IMR-90 (cell line): Measurements from ENCODE around the gene ADCY1.

Source experiments
- BHLHE40 ChIP-seq: fragments of 150-350 bp; IDR thresholded peaks from 2 replicates; pipeline ENCODE4 v1.6.1; 2016; ENCODE audit warnings: mild to moderate bottlenecking, low read depth, low read length
- CEBPB ChIP-seq: IDR thresholded peaks from 2 replicates; pipeline ENCODE4 v1.6.1; 2012; ENCODE audit warnings: low read depth, low read length, improper control_type of control experiment
- CHD1 ChIP-seq: IDR thresholded peaks from 2 replicates; pipeline ENCODE4 v1.6.1; 2012; ENCODE audit warnings: low read depth, low read length, improper control_type of control experiment
- CTCF ChIP-seq: conservative IDR thresholded peaks from 2 replicates; pipeline ENCODE4 v1.5.1; 2012; ENCODE audit warnings: mild to moderate bottlenecking, low read depth, low read length, improper control_type of control experiment
- MXI1 ChIP-seq: IDR thresholded peaks from 2 replicates; pipeline ENCODE4 v1.6.1; 2012; ENCODE audit warnings: low read depth, mild to moderate bottlenecking, low read length, moderate library complexity, borderline replicate concordance
- NFE2L2 ChIP-seq: fragments of 150-350 bp; IDR thresholded peaks from 2 replicates; pipeline ENCODE4 v1.6.1; 2016; ENCODE audit warnings: low read depth, mild to moderate bottlenecking, low read length
- POLR2A ChIP-seq: IDR thresholded peaks from 2 replicates; pipeline ENCODE4 v1.6.1; 2012; ENCODE audit warnings: mild to moderate bottlenecking, low read depth, low read length
- RAD21 ChIP-seq: IDR thresholded peaks from 2 replicates; pipeline ENCODE4 v1.6.1; 2012; ENCODE audit warnings: low read length, improper control_type of control experiment
- RFX5 ChIP-seq: IDR thresholded peaks from 2 replicates; pipeline ENCODE4 v1.8.0; 2012; ENCODE audit warnings: low read depth, mild to moderate bottlenecking, low read length, moderate library complexity
- SMC3 ChIP-seq: fragments of 150-350 bp; IDR thresholded peaks from 2 replicates; pipeline ENCODE4 v1.6.1; 2016; ENCODE audit warnings: low read depth, mild to moderate bottlenecking, antibody characterized with exemption, low read length, moderate library complexity
- TF ChIP-seq, protein P1 (sequence below): fragments of 150-350 bp; IDR thresholded peaks from 2 replicates; pipeline ENCODE4 v1.6.1; 2017; ENCODE audit warnings: mild to moderate bottlenecking, antibody characterized with exemption, low read length, low read depth

DNA sequence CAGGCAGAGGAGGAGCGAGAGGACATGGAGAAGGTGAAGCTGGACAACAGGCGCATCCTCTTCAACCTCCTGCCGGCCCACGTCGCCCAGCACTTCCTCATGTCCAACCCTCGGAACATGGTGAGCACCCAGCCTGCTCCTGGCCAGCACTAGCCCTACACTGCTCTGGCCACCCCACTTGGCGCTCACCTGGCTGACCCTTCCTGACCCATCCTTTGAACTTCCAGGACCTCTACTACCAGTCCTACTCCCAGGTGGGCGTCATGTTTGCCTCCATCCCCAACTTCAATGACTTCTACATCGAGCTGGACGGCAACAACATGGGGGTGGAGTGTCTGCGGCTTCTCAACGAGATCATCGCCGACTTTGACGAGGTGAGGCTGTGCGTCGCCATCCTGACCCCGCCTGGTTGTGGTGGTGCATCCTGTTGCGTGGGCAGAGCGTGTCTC lies 129.2 kb downstream of the ADCY1 start:
- no peak for TF ChIP-seq POLR2A
- TF ChIP-seq CTCF = no peak
- no peak for TF ChIP-seq BHLHE40
- no peak for TF ChIP-seq RAD21
- TF ChIP-seq CHD1 = no peak
- TF ChIP-seq MXI1 = no peak
- no peak for TF ChIP-seq NFE2L2
- no peak for TF ChIP-seq SMC3
- TF ChIP-seq, protein P1, sequence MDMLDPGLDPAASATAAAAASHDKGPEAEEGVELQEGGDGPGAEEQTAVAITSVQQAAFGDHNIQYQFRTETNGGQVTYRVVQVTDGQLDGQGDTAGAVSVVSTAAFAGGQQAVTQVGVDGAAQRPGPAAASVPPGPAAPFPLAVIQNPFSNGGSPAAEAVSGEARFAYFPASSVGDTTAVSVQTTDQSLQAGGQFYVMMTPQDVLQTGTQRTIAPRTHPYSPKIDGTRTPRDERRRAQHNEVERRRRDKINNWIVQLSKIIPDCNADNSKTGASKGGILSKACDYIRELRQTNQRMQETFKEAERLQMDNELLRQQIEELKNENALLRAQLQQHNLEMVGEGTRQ = no peak
- TF ChIP-seq RFX5 = no peak
- no peak for TF ChIP-seq CEBPB
